Non-pigmented ciliary epithelial cell (primary cell): Measurements from ENCODE around the gene LRRC26.

Experiments used
- DNase-seq: peaks from one replicate; pipeline ENCODE4 v3.0.0-alpha.2; 2010; ENCODE audit warnings: low read depth

The LRRC26 gene

DNA sequence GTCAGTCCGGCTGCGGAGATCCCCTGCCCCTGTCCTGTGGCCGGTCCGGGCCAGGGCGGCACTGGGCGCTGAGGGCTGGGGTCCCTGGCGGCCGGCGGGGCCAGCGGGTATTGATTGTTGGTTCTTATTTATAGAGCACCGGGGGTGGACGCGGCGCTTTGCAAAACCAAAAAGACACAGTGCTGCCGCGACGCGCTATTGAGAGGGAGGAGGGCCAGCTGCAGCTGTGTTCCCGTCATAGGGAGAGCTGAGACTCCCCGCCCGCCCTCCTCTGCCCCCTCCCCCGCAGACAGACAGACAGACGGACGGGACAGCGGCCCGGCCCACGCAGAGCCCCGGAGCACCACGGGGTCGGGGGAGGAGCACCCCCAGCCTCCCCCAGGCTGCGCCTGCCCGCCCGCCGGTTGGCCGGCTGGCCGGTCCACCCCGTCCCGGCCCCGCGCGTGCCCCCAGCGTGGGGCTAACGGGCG, 2.5 kb downstream of the LRRC26 start:
- DNase-seq: no peak

DNA sequence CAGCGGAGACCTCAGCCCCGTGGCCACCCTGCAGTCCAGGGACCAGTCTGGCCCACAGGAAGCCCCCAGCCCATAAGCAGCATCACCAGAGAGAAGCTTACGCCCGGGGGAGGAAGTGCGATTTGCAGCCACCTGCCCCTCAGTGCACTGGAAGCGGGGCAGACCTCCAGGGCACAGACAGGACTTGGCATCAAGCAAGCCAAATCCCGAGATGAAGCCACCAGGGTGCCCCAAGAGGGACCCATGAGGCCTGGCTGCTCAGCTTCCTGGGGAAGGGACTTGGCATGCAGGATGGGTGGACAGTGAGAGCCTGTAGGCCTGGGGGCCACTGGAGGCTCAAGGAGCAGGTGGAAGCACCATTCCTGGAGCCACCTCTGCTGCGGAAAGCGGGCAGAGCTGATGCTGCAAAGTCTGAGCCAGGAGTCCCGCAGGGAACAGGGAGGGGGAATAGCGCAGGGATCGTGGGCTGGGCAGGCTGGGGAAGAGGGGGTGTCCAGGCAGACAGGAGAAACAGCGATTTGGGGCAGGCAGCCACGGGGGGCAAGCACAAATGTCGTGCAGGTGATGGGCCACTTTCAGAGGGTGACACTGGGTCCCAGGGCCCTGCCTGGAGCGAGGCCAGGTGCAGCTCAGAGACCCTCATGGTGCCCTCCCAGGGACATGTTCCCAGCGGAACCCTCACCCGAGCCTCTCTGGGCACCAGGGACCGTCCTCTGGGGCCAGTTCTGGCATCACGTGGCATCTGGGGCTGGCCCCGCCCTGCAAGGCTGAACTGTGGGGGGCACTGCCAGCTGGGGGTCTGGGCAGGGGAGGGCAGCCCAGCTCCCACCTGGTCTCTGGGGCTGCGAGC, 3.2 kb downstream of the LRRC26 start:
- DNase-seq: no peak

DNA sequence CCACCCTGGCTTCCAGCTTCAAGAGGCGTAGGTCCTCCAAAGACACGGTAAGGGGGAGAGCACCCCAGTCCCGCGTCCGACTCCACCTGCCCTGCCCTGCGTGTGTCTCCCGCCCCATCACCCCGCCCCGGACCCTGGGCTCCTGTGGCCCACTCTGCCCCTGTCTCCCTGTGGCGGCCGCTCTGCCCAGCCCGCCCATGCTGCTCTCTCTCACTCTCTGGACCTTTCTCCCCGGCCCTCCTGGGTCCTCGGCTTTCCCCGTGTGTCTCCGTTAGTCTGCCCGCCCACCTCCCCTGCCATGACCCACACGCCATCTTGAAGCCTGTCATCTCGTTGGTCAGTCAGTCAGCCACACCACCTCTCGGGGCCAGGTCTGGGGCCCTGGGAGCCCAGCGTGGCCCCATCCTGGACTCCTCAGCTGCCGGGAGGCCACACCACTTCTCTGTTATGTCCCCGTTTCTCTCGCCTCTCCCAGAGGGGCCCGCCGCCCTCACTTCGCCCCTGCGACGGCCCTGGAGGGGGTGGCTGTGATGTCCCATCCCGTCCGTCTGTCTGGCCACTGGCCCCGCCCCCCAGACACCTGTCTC, 4.5 kb downstream of the LRRC26 start:
- DNase-seq: no peak

DNA sequence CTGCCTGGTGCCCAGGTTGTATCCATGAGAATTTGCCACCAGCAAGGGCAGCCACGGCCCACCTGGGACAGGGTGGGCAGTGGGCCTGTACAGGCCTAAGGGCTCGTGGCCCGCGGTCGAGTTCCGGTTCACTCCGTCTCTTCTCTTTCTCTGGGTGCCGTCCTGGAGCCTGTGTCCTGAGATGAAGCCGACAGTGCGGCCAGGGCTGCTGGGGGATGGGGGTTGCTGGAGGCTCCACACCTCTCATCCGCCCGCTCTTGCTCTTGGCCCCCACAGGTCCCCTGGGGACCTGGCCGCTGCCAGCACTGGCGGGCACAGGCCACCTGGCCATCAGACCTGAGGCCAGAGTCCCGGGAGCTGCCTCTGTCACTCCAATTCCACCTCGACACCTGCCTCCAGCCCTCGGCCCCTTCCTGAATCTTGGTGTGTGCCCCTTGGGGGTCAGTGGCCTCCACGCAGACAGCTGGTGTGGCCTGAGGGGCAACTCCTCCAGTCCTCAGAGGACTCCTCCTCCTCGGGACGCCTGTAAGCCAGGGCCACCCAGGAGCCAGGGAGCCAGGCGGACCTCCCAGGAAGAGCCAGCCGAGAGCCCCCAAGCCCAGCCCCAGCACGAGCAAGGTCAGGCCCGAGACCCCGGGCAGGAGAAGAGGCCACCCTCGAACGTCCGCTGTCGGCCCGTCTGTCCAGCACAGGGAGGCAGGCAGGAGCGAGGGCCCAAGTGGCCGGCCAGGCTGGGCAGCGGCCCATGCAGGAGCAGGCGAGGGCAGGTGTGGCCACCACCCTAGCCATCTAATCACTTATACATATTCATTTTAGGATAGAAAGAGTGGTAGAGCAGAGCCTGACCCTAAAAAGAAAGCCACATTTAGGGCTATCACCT, 5.2 kb downstream of the LRRC26 start:
- no peak for DNase-seq

DNA sequence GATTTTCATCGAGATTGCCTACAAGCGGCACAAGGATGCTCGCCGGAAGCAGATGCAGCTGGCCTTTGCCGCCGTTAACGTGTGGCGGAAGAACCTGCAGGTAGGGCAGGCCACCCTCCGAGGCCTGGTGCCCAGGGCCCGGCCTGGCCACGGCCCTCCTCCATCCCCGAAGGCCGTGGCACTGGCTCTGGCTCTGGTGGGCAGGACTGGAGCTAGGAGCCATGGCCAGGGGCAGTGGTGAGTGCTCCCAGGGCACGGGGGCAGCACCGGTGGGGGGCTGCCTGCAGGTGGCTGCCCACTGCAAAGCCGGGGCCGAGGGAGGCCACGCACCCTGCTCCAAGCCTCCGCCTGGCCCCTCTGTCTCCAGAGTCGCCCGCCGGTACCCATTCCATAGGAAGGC, 6.0 kb downstream of the LRRC26 start:
- DNase-seq: no peak

DNA sequence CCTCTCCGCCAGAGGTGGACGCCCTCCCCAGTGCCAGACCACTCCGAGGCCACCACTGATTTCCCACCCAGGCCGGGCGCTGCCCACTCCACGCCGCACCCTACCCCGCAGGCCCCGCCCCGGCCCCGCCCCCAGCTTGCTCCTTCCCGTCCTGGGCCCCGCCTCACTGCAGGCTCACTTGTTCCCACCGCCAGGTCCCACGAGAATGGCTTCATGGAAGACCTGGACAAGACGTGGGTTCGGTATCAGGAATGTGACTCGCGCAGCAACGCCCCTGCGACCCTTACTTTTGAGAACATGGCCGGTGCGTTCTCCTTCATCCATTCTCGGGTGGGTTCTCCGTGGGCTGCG, 6.5 kb downstream of the LRRC26 start:
- DNase-seq: no peak

DNA sequence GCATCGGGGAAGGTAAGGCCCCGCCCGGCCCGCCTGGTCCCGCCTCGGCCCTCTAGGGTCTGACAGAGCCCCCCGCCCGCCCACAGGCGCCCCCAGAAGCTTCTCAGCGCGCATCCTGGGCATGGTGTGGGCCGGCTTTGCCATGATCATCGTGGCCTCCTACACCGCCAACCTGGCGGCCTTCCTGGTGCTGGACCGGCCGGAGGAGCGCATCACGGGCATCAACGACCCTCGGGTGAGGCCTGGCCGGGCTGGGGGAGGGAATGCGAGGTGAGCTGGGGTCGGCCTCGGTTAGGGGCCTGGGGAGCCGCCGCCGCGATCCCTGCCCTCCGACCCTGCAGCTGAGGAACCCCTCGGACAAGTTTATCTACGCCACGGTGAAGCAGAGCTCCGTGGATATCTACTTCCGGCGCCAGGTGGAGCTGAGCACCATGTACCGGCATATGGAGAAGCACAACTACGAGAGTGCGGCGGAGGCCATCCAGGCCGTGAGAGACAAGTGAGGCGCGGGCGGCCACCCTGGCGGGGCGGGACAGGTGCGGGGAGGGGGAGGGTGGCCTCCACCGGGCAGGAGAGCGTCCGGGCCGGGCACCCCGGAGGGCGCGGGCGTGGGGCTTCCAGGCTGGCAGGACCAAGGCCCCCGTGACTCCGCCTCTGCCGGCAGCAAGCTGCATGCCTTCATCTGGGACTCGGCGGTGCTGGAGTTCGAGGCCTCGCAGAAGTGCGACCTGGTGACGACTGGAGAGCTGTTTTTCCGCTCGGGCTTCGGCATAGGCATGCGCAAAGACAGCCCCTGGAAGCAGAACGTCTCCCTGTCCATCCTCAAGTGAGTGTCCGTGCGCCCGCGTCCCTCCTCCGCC, 7.1 kb downstream of the LRRC26 start:
- DNase-seq: no peak

DNA sequence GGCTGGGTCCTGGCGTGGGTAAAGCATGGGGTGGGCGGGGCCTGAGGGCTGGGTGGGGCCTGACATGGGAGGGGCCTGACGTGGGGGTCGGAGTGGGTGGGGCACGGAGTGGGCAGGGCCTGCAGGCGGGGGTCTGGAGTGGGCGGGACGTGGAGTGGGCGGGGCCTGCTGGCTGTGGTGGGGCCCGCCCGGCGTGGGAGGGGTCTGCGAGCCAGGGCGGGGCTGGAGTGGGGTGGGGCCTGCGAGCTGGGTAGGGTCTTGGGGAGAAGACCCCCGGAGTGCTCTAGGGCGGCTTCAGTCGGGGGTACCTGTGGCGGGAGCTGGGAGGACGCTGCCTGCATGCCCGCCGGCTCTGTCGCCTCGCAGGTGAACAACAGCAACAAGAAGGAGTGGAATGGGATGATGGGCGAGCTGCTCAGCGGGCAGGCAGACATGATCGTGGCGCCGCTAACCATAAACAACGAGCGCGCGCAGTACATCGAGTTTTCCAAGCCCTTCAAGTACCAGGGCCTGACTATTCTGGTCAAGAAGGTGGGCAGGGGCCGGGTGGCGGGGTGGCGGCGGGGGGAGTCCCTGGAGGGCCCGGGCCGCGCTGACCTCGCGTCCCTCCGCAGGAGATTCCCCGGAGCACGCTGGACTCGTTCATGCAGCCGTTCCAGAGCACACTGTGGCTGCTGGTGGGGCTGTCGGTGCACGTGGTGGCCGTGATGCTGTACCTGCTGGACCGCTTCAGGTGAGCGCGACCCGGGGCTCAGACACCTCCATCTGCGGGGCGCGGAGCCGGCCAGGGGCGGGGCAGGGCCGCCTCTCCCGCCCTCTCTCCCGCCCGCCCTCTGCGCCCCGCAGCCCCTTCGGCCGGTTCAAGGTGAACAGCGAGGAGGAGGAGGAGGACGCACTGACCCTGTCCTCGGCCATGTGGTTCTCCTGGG, 8.0 kb downstream of the LRRC26 start:
- no peak for DNase-seq

DNA sequence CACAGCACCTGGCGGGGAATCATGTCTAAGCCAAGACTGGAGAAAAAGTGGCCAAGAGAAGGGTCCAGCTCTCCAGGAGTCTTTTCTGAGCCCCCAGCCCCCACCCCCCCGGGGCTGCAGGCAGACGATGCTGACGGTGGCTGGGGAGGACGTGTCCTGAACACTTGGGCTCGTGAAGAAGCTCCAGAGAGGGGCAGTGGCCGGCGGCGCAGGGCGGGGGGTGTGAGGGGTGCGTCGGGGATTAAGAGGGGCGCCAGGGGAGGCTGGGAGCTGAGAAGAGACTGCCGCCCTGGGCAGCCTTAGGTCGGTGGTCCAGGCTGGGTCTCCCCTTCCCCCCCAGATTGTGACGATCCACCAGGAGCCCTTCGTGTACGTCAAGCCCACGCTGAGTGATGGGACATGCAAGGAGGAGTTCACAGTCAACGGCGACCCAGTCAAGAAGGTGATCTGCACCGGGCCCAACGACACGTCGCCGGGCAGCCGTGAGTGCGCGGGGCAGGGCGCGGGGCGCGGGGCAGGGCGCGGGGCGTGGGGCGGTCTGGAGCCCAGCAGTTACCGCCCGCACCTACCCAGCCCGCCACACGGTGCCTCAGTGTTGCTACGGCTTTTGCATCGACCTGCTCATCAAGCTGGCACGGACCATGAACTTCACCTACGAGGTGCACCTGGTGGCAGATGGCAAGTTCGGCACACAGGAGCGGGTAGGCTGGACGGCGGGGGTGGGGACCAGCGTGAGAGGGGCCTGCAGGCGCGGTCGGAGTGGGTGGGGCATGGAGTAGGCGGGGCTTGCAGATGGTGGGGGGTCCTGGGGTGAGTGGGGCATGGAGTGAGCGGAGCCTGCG, 8.9 kb downstream of the LRRC26 start:
- no peak for DNase-seq

DNA sequence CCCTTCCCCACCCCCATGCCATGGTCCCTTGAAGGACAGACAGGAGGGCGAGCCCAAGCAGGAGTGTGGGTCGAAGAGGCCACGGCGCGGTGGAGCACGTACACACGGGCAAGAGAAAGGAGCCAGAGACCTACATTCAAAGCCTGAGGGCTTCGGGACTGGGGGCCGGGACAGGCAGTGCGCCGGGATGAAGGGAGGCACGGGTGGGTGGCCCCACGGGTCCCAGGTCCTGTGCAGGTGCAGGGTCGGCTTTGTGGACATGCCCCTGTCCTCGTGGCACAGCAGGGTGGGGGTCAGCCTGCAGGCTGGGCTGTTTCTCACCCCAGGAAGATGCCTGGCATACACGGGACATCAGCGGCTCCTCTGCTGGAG, 9.8 kb downstream of the LRRC26 start:
- no peak for DNase-seq

DNA sequence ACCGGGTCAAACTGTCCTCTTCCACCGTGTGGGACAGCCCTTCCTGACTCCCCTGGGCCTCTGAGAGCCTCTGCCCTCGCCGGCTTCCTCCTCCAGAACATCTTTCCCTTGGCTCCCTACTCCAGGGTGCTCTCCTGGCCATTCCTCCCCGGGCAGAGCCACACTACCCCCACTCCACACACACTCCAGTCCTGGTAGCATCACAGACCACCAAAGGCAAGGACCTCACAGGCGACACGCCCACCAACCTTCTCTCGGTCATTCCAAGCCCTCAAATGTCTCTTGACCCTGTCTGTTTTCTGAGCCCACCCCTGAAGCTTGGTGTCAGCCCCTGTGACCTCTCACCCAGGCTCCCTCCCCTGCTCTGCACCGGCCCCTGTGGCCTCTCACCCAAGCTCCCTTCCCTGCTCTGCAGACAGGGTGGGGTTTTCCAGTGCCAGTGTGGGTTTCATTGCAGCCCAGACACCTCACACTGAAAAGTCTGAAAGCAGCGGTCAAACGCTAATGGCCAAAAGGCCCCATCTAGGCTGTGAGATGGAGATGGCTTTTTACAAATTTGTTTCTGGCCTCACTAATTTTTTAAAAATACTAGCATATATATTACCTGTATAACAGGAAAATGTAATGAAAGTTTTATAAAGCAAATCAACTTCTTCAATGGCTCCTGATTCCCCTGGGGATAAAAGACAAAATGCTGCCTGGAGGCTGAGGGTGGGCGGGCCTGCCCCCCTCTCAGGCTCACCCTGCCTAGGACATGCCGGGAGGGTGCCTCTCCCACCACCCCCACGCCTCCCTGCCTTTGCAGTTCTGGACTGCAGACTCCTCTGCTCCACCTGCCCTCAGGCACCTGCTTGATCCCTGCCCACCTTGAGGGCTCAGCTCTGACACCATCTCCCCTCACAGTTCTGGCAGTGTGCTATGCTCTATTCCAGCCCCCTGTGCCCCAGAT, 10.5 kb downstream of the LRRC26 start:
- DNase-seq: no peak

DNA sequence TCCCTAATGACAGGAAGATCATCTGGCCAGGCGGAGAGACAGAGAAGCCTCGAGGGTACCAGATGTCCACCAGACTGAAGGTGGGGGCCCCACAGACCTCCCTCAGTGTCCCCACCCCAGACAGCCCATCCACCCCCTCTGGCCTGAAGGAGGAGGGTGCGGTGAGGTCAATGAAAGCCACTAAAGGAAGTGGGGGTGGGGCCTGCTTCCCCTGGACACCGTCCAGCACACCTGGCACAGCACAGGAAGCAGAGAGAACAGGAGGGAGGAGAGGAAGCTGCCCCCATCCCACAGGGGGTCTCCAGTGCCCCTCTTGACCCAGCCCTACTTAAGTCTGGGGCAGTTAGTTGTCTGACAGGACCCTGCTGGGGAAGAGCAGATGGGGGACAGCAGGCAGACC, 11.2 kb downstream of the LRRC26 start:
- DNase-seq: no peak

DNA sequence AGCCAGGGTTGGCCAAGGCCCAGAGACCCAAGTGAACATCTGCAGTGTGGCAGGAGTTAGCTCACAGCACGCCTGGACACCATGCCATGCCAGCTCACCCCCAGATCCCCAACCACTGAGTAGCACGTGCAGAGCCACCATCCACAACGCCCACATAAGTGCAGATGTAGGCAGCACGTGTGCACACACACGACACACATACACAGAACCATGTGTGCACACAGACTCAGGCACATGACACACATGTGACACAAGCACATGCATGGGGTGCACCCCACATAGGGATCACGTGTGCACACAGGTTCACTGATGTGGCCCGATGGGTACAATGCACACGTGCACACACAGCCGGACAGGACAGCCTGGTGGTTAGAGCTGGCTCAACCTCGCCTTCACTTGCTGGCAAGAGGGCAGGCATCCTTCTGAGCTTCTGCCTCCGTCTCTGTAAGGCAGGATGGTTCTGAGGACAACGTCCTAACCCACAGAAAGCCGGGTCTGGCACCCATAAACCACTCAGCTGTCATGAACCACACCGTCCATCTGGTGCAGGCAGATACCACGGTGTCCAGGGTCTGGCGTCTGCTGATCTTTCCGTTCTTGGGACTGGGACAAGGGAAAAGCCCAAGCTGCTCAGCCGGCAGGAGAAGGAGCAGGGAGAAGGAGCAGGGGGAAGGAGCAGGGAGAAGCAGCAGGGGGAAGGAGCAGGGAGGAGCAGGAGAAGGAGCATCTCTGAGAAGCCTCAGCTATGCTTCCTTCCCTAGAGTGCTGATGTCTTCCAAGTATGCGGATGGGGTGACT, 12.0 kb downstream of the LRRC26 start:
- no peak for DNase-seq

DNA sequence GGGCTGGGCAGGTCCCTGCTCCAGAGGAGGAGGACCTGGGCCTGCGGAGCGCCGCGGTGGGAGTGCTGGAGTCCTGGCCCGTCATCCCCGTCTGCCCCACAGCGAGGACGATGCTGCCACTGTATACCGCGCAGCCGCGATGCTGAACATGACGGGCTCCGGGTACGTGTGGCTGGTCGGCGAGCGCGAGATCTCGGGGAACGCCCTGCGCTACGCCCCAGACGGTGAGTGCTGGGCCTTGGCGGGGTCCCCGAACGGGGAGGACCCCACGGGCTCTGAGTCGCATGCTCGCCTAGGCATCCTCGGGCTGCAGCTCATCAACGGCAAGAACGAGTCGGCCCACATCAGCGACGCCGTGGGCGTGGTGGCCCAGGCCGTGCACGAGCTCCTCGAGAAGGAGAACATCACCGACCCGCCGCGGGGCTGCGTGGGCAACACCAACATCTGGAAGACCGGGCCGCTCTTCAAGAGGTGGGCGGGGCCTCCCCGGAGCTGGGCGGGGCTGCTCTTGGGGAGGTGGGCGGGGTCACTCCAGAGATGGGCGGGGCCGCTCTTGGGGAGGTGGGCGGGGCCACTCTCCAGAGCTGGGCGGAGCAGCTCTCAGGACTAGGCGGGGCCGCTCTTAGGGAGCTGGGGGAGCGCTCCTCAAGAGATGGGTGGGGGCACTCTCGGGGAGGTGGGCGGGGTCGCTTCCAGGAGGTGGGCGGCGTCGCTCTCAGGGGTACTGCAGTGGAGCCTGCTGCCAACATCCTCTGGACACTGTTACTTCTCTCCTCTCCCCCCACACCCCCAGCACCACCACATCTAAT, 13.1 kb downstream of the LRRC26 start:
- no peak for DNase-seq

DNA sequence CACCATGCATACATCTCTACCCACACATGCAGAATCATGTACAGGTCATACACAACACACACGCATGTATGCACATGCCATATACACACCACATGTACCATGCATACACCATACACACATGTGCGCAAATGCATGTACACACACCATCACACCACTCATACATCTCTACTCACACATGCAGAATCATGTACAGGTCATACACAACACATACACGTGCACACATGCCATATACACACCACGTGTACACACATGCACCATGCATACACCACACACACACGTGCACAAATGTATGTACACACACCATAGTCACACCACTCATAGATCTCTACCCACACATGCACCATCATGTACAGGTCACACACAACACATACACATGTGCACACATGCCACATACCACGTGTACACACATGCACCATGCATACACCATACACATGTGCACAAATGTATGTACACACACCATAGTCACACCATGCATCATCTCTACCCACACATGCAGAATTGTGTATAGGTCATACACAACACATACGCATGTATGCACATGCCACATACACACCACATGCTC, 16.9 kb downstream of the LRRC26 start:
- DNase-seq: no peak

DNA sequence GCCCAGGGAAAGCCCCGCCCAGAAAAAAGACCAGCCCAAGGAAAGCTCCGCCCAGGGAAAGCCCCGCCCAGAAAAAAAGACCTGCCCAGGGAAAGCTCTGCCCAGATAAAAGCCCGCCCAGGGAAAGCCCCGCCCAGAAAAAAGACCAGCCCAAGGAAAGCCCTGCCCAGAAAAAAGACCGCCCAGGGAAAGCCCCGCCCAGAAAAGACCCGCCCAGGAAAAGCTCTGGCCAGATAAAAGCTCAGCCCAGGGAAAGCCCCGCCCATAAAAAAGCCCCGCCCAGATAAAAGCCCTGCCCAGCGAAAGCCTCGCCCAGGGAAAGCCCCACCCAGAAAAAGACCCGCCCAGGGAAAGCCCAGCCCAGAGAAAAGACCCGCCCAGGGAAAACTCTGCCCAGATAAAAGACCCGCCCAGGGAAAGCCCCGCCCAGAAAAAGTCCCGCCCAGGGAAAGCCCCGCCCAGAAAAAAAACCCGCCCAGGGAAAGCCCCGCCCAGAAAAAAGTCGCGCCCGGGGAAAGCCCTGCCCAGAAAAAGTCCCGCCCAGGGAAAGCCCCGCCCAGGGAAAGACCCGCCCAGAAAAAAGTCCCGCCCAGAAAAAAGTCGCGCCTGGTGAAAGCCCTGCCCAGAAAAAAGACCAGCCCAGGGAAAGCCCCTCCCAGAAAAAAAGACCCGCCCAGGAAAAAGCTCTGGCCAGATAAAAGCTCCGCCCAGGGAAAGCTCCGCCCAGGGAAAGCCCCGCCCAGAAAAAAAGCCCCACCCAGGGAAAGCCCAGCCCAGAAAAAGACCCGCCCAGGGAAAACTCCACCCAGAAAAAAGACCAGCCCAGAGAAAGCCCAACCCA, 19.0 kb downstream of the LRRC26 start:
- no peak for DNase-seq
